ENCODE data around the gene CENPX. TPM values are rescaled to one million over a fixed set of nuclear protein-coding genes. Genes with fewer than 3 reads are reported as not detected.

CENPX gene
- total and polyA plus RNA-seq, 2 of the 13 experiments (the other 11 are each of a cell fraction or from before 2014, with no cell fraction given) = 92.7 to 170 TPM

GRCh38 chr17:82050761-82051641, 28.3 kb upstream of the CENPX start (continued):
- TF ChIP-seq ZNF407 (CRISPR knock-in tag; IDR thresholded peaks at IDR 0.05; ENCODE audit: not compliant biosample characterization) = no peak
- TF ChIP-seq, protein P1, sequence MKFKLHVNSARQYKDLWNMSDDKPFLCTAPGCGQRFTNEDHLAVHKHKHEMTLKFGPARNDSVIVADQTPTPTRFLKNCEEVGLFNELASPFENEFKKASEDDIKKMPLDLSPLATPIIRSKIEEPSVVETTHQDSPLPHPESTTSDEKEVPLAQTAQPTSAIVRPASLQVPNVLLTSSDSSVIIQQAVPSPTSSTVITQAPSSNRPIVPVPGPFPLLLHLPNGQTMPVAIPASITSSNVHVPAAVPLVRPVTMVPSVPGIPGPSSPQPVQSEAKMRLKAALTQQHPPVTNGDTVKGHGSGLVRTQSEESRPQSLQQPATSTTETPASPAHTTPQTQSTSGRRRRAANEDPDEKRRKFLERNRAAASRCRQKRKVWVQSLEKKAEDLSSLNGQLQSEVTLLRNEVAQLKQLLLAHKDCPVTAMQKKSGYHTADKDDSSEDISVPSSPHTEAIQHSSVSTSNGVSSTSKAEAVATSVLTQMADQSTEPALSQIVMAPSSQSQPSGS (CRISPR knock-in tag; IDR thresholded peaks at IDR 0.05) = no peak
- peak; percentile 26; the same call in 1 of the 2 replicates for TF ChIP-seq SAP130 (CRISPR knock-in tag; IDR thresholded peaks at IDR 0.05; ENCODE audit: low read depth)
- no peak for TF ChIP-seq ZNF383 (CRISPR knock-in tag; IDR thresholded peaks at IDR 0.05; ENCODE audit: borderline replicate concordance)
- 0 out of 2 replicates have a peak, but pooled peaks have one; percentile 48 for TF ChIP-seq MXD3 (CRISPR knock-in tag; IDR thresholded peaks at IDR 0.05)
- TF ChIP-seq CCAR2 (optimal IDR thresholded peaks at IDR 0.05; ENCODE audit: low read depth, low read length) = no peak
- no peak for TF ChIP-seq KDM4B (CRISPR knock-in tag; IDR thresholded peaks at IDR 0.05)
- TF ChIP-seq MAZ (IDR thresholded peaks at IDR 0.05; ENCODE audit: borderline replicate concordance, low read depth, low read length) = no peak
- TF ChIP-seq MAZ (CRISPR knock-in tag; IDR thresholded peaks at IDR 0.05; ENCODE audit: low read depth) = peak; percentile 46; the same call in 1 of the 2 replicates
- TF ChIP-seq AGO2 (optimal IDR thresholded peaks at IDR 0.05; ENCODE audit: low read depth, low read length) = peak; percentile 85
- no peak for TF ChIP-seq PRPF4 (IDR thresholded peaks at IDR 0.05; ENCODE audit: low read depth, low read length, poor library complexity, severe bottlenecking)
- no peak for TF ChIP-seq ZNF720 (CRISPR knock-in tag; IDR thresholded peaks at IDR 0.05)
- TF ChIP-seq HHEX (CRISPR knock-in tag; IDR thresholded peaks at IDR 0.05) = no peak
- TF ChIP-seq RXRA (CRISPR knock-in tag; IDR thresholded peaks at IDR 0.05) = no peak
- no peak for TF ChIP-seq ZBTB43 (CRISPR knock-in tag; conservative IDR thresholded peaks at IDR 0.05)
- no peak for TF ChIP-seq ZNF101 (CRISPR knock-in tag; IDR thresholded peaks at IDR 0.05; ENCODE audit: borderline replicate concordance, low read depth)
- TF ChIP-seq ZNF256 (CRISPR knock-in tag; conservative IDR thresholded peaks at IDR 0.05) = no peak
- no peak for TF ChIP-seq IRF2 (CRISPR knock-in tag; IDR thresholded peaks at IDR 0.05)

All from HepG2 (cell line).